GM18508 (cell line): ENCODE data around the gene TPI1.

ENCODE experiments used
- ATAC-seq: cut with Tn5 transposase; IDR thresholded peaks from one replicate; pipeline ENCODE4 v1.9.1; 2021; ENCODE audit warnings: moderate number of reproducible peaks; ENCODE audit not compliant: insufficient read depth, unreplicated experiment

The TPI1 gene

DNA sequence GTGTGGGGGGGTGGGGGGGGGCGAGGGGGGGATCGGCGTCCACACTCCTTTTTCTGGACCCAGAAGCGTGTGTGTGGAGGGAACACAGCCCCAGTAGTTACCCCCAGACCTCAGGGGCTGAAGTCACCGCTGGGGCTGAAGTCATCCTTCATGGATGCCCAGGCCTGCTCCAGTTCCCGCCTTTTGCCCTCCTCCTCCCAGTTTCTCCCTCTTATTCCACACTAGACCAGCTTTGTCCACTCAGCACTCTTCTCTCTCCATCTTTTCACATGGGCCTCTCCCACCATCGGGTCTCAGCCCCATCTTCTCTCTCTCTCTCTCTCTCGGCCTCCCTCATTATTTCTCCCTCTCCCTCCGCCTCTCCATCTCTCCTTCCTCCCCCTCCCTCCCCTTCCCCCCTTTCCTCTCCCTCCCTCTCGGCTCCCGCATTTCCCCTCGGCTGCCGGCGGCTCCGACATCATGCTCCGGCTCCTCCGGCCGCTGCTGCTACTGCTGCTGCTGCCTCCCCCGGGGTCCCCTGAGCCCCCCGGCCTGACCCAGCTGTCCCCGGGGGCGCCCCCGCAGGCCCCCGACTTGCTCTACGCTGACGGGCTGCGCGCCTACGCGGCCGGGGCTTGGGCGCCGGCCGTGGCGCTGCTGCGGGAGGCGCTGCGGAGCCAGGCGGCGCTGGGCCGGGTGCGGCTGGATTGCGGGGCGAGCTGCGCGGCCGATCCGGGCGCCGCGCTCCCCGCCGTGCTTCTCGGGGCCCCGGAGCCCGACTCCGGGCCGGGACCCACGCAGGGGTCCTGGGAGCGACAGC lies 39.1 kb upstream of the TPI1 start, which contains the start of gene P3H3:
P3H3 (plus strand) TSS at position 426 of the 799 bp plus-strand sequence; CDS start at position 460, 34 bp downstream.
- no peak for ATAC-seq

DNA sequence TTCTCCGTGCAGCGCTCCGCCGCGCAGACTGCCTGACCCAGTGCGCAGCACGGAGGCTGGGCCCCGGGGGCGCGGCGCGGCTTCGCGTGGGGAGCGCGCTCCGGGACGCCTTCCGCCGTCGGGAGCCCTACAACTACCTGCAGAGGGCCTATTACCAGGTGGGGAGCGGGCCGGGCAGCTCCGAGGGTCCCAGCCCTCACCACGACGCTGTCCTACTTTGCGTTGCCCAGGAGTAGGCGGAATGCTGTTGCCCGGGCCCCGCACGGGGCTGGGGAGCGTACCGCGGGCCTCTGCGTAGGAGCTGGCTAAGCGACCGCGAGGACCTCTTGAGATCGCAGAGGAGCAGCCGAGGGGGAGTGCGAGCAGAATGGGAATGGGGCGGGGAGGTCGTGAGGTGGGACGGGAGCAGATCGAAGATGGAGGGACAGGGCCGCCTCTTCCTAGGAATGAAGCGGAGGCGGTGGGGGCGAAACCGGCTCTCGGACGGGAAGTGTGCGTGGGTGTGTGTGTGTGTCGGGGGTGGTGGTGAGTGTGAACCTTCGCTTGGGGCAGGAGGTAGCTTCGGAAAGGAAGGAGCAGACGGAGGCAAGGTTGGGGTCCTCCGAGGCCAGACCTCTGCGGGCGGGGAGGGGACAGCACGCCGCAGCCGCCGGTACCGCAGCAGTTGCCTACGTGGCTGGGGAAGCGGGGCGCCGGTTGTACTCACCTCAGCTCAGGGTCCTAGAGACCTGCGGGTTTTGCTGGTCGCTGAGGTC lies 38.4 kb upstream of the TPI1 start:
- no peak for ATAC-seq

DNA sequence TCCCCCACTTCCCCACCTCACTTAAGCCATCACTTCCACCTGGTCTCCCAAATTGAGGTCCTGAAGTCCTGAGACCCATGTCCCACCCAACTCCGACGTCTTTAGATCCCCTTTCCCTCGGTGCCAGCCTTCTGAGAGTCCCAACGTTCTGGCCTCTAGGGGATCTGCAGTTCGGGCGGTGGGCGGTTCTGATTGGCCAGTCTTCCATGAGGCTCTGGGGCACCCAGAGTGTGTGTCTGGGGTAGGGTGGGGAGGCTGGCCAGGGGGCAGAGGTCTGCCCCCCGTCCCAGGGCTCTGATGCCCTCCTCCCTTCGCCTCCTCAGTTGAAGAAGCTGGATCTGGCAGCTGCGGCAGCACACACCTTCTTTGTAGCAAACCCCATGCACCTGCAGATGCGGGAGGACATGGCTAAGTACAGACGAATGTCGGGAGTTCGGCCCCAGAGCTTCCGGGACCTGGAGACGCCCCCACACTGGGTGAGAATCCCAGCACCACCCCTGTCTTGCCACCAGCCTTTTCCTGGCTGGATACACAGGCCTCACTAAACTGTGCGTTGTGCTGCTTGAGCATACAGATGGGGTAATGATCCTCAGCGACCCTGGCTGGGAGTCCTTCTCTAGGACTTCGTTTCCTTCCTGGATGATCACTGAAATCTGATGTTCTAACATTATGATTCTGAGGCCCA lies 37.7 kb upstream of the TPI1 start:
- no peak for ATAC-seq

DNA sequence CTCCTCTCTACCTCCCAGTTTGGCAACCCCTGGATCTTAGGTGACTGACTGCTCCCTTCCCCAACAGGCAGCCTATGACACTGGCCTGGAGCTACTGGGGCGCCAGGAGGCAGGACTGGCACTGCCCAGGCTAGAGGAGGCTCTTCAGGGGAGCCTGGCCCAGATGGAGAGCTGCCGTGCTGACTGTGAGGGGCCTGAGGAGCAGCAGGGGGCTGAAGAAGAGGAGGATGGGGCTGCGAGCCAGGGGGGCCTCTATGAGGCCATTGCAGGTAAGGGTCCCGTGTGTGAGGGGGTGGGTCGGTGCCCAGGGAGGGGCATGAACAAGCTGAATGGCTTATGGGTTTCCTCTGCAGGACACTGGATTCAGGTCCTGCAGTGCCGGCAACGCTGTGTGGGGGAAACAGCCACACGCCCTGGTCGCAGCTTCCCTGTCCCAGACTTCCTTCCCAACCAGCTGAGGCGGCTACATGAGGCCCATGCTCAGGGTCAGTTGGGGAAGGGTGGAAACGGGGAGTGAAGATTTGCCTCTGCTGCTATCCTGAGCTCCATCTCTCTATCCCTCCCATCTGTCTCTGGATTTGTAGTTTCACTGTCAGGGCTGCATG lies 36.9 kb upstream of the TPI1 start:
- ATAC-seq, result no peak

DNA sequence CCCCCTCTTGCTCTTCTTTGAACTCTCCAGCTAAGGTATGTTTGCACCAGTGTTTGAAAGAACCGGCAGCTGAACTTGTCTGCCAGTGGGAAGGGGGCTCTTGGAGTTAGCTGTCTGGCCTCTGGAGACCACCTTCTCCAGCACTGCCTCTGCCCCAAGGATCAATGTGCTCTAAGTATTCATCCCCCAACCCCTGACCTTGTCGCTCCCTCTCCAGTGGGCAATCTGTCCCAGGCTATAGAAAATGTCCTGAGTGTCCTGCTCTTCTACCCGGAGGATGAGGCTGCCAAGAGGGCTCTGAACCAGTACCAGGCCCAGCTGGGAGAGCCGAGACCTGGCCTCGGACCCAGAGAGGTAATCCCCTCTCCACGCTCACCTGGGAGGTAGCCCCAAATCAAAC lies 36.3 kb upstream of the TPI1 start:
- no peak for ATAC-seq

DNA sequence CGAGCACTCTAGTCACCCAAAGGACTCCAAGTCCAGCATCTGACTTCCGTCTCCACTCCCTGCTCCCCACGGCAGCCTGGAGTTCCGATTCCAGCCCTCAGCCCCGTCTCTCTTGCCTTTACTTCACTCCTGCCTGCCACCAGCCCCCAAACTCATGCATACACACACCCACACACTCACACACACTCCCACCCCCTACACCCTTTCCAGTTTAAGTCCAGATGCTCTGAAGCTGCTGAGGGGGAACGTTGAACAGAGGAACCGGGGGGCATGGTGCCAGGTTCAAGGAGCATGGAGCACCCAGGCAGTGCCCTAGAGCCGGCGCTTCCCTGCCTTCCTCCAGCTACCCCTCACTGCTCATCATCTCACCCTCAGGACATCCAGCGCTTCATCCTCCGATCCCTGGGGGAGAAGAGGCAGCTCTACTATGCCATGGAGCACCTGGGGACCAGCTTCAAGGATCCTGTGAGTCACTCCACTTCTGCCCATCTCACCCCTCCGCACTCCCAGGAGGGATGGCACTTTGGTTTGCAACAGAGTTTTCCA lies 35.8 kb upstream of the TPI1 start:
- ATAC-seq, result no peak

DNA sequence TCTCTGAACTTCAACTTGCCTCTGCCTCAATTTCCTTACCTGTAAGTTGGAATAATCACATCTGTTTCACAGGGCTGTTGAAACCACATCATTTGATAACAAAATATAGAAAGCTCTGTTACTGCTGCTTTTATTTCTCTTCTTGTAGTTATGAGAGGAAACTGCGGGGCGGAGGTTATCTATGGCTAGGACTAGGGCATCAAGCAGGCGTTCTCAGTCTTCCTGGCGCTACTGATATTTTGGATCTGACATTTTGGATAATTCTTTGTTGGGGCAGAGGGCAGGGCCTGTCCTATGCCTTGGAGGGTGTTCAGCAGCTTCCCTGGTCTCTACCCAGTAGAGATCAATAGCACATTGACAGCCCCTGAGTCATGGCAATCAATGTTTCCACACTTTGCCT lies 35.2 kb upstream of the TPI1 start:
- ATAC-seq, result no peak

DNA sequence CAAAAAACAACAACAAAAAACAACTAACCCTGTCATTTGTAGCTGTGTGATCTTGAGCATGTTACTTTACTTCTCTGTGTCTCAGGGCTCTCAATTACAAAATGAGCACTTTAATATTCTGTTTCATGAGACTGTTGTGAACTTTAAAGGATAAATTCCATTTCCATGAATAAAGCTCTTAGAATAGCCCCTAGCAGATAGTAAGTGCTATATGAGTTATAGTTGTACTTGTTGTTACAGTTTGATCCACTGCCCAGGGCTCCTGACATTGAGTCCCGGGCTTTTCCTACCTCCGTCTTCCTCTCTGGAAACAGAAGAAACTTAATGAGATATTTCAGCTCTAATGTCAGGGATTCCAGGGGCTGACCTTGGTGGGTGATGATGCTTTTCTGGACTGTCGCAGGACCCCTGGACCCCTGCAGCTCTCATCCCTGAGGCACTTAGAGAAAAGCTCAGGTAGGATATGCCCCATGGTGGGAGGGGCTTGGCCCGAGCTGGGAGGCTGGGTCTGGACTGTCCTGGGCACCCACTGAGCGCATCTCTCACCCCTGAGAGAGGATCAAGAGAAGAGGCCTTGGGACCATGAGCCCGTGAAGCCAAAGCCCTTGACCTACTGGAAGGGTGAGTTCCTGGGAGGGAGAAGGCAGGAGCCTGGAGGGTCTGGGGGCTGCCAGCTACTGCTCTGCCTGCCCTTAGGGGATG lies 34.0 kb upstream of the TPI1 start:
- no peak for ATAC-seq

DNA sequence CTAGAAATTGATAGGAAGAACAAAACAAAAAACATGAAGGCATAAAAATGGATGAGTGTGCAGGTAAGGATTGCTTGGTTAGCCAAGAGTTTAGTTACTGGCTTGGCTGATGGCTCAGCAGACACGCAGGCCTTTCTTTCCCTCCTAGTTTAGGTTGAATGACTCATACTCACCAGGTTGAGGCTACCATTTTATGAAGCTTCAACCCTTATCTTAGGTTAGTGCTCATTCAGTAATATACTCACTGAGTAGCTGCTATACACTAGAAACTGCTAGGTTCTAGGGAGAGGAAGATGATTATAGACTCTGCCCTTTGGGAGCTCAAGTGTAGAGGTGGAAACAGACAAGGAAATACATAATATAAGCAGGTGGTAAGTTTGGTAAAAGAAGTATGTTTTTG lies 33.1 kb upstream of the TPI1 start:
- no peak for ATAC-seq

DNA sequence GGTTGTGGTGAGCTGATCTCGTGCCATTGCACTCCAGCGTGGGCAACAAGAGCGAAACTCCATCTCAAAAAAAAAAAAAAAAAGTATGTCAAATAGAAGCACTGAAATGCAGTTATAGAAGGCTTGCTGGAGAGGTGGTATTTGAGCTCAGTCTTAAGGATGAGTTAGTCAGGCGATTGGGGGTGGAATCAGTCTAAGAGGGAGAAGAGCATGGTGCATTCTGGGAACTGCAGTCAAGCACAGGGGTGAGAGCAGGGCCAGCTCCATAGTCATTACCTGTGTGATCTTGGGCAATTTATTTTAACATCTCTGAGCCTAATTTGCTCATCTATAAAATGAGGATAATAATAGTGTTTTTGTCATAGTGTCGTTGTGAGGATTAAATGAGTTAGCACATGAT lies 32.5 kb upstream of the TPI1 start:
- no peak for ATAC-seq

DNA sequence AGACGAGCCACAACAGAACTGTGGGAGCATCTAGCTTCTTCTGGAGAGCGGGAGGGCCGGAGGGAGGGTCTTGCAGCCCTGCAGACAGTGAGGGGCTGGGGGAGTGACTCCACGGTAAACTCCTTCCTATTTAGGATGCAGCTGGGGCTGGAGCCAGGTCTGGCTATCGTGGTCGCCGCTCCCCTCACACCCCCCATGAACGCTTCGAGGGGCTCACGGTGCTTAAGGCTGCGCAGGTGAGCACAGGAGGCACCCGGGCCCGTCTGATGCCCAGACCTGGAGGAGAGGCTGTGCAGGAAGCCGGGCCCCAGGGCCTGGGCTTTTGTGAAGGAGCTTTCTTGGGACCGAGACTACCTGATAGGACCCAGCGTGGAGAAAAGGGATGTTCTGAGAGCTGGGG lies 30.5 kb upstream of the TPI1 start:
- ATAC-seq, result no peak

DNA sequence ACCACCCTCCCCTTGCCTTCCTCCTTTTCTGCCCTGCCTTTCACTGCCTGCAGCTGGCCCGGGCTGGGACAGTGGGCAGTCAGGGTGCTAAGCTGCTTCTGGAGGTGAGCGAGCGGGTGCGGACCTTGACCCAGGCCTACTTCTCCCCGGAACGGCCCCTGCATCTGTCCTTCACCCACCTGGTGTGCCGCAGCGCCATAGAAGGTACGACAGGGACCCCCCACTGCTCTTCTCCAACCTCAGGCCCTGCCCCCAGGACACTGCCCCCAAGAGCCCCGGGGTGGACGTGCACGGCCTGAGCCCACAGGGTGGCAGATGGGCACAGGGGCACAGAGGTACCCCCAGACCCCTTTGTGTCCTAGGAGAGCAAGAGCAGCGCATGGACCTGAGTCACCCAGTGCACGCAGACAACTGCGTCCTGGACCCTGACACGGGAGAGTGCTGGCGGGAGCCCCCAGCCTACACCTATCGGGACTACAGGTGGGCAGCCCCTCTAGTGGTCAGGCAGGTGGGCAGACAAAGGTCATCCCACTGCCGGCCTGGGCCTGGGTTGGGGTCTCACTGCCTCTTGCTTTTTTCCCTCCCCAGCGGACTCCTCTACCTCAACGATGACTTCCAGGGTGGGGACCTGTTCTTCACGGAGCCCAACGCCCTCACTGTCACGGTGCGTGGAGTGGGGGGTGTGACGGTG lies 29.8 kb upstream of the TPI1 start:
- ATAC-seq, result no peak

DNA sequence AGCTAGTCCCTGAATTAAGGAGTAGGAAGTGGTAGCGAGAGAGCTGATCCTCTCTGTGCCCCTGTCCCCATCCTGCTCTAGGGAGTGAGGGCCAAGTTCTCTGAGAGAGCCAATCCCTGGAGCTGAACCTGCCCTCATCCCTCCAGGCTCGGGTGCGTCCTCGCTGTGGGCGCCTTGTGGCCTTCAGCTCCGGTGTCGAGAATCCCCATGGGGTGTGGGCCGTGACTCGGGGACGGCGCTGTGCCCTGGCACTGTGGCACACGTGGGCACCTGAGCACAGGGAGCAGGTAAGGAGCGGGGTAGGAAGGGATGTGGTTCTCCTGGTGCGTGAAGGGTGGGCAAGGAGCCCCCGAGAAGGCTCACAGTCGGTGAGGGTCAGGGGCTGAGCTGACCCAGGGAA lies 28.5 kb upstream of the TPI1 start:
- ATAC-seq, result no peak

DNA sequence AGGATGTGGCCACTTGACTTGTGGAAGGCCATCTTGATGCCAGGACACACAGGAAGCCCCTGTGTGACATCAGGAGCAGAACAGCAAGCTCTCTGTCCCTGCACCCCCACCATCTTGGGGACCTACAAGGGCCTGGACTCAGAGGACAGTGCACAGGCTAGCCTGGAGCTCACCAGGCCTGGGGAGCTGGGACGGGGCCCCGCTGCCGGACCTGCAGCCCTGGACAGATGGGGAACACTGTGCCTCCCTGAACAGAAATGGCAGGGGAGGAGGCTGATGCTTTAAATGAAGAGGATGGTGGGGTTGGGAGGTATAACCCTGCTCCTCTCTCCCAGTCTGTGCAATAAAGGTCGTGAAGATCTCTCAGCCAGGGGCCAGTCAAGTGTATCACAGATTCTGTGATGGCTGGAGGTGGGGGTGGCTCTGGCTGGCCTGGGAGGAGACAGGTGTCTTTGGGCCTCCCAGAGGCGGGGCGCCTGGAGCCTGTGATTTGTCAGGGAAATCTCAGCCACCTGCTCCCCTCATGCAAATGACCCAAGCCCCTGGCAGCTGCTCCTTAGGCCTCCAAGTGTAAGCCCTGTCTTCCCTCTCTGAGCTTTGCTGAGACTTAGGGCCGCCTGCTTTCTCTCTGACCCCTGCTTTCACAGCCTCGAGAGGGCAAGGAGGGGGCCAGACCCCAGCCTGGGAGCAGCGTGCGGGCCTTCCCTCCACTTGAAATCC lies 27.7 kb upstream of the TPI1 start:
- no peak for ATAC-seq

DNA sequence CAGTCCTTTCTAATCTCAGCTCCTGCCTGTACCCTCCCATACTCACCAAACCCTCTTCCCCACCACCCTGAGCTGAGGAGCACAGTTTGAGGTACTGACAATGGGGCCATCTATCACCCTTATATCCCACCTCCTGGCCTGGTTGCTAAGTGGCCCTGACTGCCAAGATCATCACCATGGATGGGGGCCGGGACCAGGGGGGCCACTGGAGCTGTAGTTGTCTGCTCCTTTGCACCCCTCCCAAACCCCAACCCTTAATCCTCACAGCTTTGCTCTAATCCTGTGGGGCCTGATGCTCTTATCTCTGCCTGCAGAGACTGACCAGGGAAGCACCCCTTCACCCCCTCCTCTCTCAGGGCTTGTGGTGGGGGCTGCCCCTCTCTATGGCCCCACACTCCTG lies 27.0 kb upstream of the TPI1 start:
- ATAC-seq, result no peak

DNA sequence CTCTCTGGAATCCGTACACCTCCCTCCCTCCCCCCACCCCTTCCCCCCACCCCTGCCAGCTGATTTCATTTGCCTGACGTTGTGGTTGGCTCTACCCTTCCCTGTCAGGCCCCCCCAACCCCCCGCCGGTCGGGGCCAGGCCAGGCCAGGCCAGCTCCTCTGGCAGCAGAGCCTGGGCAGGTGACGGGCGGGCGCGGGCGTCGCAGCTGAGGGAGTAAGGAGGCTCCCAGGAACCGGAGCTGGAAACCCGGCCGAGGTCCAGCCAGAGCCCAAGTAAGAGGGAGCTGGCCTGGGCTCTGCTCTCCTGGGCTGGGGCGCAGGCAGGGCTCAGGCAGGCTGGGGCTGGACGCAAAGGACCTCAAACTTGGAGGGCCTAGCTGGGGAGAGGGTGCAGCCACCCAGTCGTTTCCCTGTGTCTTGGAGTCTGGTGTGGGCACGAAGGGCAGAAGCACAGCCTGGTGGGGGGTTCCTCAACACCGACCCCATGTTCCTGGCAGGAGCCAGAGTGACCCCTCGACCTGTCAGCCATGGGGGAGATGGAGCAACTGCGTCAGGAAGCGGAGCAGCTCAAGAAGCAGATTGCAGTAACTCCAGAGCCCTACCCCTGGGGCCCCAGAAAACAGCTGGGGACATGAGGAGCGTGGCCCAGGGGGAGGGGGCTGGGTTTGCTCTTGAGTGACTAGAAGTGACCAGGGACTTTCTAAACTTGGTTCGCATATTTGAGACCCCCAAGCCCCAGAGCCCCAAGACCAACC lies 26.4 kb upstream of the TPI1 start, which contains the start of gene GNB3:
GNB3 (plus strand) TSS at position 165 of the 755 bp plus-strand sequence; CDS start at position 528, 363 bp downstream.
- no peak for ATAC-seq

DNA sequence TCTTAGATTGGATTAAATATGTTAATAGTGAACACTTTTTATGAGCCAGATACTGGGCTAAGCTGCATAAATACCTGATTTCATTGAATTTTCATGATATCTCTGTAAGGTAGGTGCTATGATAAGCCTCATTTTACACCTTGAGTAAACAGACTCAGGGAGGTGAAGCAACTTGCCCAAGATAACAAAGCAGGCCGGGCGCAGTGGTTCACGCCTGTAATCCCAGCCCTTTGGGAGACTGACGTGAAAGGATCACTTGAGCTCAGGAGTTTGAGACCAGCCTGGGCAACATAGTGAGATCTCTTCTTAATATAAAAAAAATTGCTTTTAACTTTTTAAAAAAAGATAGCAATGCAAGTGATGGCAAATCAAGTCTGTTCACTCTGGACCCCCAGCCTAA lies 25.3 kb upstream of the TPI1 start:
- no peak for ATAC-seq
